Endothelial cell (in vitro differentiated cells): Measurements from ENCODE around the gene CCND3. TPM values are rescaled to one million over a fixed set of nuclear protein-coding genes. Genes with fewer than 3 reads are reported as not detected.
A peak's percentile ranks its signal among the peaks of the same experiment; 100 is the strongest.

Source experiments
- DNase-seq: peaks from one replicate; pipeline ENCODE4 v3.0.0; 2021; ENCODE audit warnings: low spot score
- H3K27ac Mint-ChIP-seq: one replicate; pipeline ENCODE4 v1.8.0; 2021; ENCODE audit warnings: mixed read lengths, inconsistent platforms; ENCODE audit not compliant: unreplicated experiment
- H3K27me3 Mint-ChIP-seq: one replicate; pipeline ENCODE4 v1.8.0; 2021; ENCODE audit warnings: mild to moderate bottlenecking, moderate library complexity, mixed read lengths, inconsistent platforms; ENCODE audit not compliant: unreplicated experiment
- H3K36me3 Mint-ChIP-seq: one replicate; pipeline ENCODE4 v1.8.0; 2021; ENCODE audit warnings: mild to moderate bottlenecking, low read depth, mixed read lengths, inconsistent platforms; ENCODE audit not compliant: unreplicated experiment
- H3K4me1 Mint-ChIP-seq: one replicate; pipeline ENCODE4 v1.8.0; 2021; ENCODE audit warnings: mild to moderate bottlenecking, mixed read lengths, inconsistent platforms; ENCODE audit not compliant: unreplicated experiment
- H3K4me3 Mint-ChIP-seq: one replicate; pipeline ENCODE4 v1.8.0; 2021; ENCODE audit warnings: mild to moderate bottlenecking, mixed read lengths, inconsistent platforms; ENCODE audit not compliant: unreplicated experiment
- H3K9me3 Mint-ChIP-seq: one replicate; pipeline ENCODE4 v1.8.0; 2021; ENCODE audit warnings: mixed read lengths, inconsistent platforms; ENCODE audit not compliant: unreplicated experiment
- CTCF ChIP-seq: fragments of 200-600 bp; sonication (generic); IDR thresholded peaks from one replicate; pipeline ENCODE4 v1.5.0; 2021; ENCODE audit warnings: antibody characterized with exemption; ENCODE audit not compliant: unreplicated experiment
- total RNA-seq: library from RNA; stranded (reverse); fragmentation: NEBNext Ultra II Directional; extraction: Animal tissue kit (Norgen Biotek cat#: 25700); gene quantifications from one replicate; pipeline ENCODE4 v1.2.1, GENCODE V29; 2021; ENCODE audit not compliant: unreplicated experiment

CCND3 gene
- total RNA-seq, 1 donor from 2014 or later = 39.3 TPM

- peaks cover 32% of the 10 kb centered on the region for H3K4me1 Mint-ChIP-seq
- peaks cover 18% of the 10 kb centered on the region for H3K36me3 Mint-ChIP-seq
- no peak overlapping the region for H3K4me3 Mint-ChIP-seq
- H3K9me3 Mint-ChIP-seq = no peaks in the 10 kb centered on the region
- peak overlapping the region; percentile 42 for H3K27ac Mint-ChIP-seq
- no peak for TF ChIP-seq CTCF
- peaks cover 6% of the 10 kb centered on the region for H3K27me3 Mint-ChIP-seq
- no peak for DNase-seq
Measured at GRCh38 chr6:41937861-41938574, 3.6 kb downstream of the CCND3 start.

- TF ChIP-seq CTCF = no peak
- Mint-ChIP-seq H3K9me3 (no peaks in the 10 kb centered on the region), H3K4me1 (peaks cover 32% of the 10 kb centered on the region), H3K27ac (peak overlapping the region; percentile 52), H3K36me3 (peaks cover 21% of the 10 kb centered on the region), H3K4me3 (no peak overlapping the region), H3K27me3 (peaks cover 6% of the 10 kb centered on the region)
- no peak for DNase-seq
Measured at GRCh38 chr6:41937472-41937860, 4.1 kb downstream of the CCND3 start.

GRCh38 chr6:41936073-41936837 is 5.4 kb downstream of the CCND3 start:
- Mint-ChIP-seq H3K27ac (no peak overlapping the region), H3K36me3 (peaks cover 26% of the 10 kb centered on the region), H3K27me3 (peaks cover 6% of the 10 kb centered on the region), H3K4me3 (no peak overlapping the region), H3K4me1 (peaks cover 28% of the 10 kb centered on the region), H3K9me3 (no peaks in the 10 kb centered on the region)
- peak; percentile 87 for TF ChIP-seq CTCF
- DNase-seq = peak; percentile 68

- Mint-ChIP-seq H3K4me1 (peaks cover 28% of the 10 kb centered on the region), H3K27ac (no peak overlapping the region), H3K36me3 (peaks cover 26% of the 10 kb centered on the region), H3K4me3 (no peak overlapping the region), H3K9me3 (no peaks in the 10 kb centered on the region), H3K27me3 (peaks cover 6% of the 10 kb centered on the region)
- DNase-seq = no peak
- TF ChIP-seq CTCF = no peak
Measured at GRCh38 chr6:41935685-41936072, 5.9 kb downstream of the CCND3 start.

- Mint-ChIP-seq H3K4me1 (peaks cover 25% of the 10 kb centered on the region), H3K27ac (no peak overlapping the region), H3K9me3 (no peaks in the 10 kb centered on the region), H3K36me3 (peaks cover 26% of the 10 kb centered on the region), H3K4me3 (no peak overlapping the region), H3K27me3 (peaks cover 6% of the 10 kb centered on the region)
- TF ChIP-seq CTCF = no peak
- no peak for DNase-seq
Measured at GRCh38 chr6:41935193-41935574, 6.4 kb downstream of the CCND3 start.
